GM12864 (cell line): ENCODE data around the gene GRM7.

Experiments
- DNase-seq: peaks from one replicate; pipeline ENCODE4 v3.0.0-alpha.2; 2011; ENCODE audit warnings: low read depth
- H3K4me3 ChIP-seq: 2 replicates; pipeline ENCODE4 v1.5.1; 2011; ENCODE audit warnings: mild to moderate bottlenecking, low read depth, low read length, control low read depth
- CTCF ChIP-seq: IDR thresholded peaks from 2 replicates; pipeline ENCODE4 v1.5.1; 2011; ENCODE audit warnings: low read depth, mild to moderate bottlenecking, moderate library complexity, low read length, control low read depth, inconsistent platforms; ENCODE audit errors: missing control alignments

GRM7 gene

GRCh38 chr3:7439101-7439680 is 578.3 kb downstream of the GRM7 start:
- no peak for TF ChIP-seq CTCF
- DNase-seq: no peak
- no peak overlapping the region for H3K4me3 ChIP-seq

DNA sequence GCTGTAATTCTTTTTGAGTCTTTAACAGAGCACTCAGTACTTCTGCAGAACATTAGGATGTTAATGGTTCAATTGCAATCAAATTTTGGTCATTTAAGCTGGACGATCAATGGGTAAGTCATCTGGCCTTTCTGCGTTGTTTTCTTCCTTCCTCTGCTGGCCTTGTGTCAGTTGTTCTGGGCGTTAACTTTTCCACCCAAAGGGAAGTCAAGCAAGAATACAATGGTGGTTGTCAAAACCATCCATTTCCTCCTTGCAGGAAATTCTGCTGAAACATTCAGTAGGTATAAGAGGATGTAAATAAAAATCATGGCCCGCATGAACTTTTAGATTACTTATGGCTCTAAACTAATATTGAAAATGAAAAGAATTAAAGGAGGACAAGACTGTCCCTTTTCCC is 584.0 kb downstream of the GRM7 start:
- DNase-seq: no peak
- no peak overlapping the region for H3K4me3 ChIP-seq
- TF ChIP-seq CTCF: no peak

GRCh38 chr3:7445331-7445730 is 584.4 kb downstream of the GRM7 start:
- no peak for TF ChIP-seq CTCF
- no peak overlapping the region for H3K4me3 ChIP-seq
- DNase-seq: no peak

- peak; percentile 18 for DNase-seq
- no peak for TF ChIP-seq CTCF
Measured at GRCh38 chr3:7447197-7447769, 586.4 kb downstream of the GRM7 start.

GRCh38 chr3:7456386-7456785 is 595.5 kb downstream of the GRM7 start:
- no peak for DNase-seq
- H3K4me3 ChIP-seq: no peak overlapping the region
- TF ChIP-seq CTCF: no peak

More at GRCh38 chr3:7447197-7447769, 586.4 kb downstream of the GRM7 start:
- no peak overlapping the region for H3K4me3 ChIP-seq

GRCh38 chr3:7461202-7461825 is 600.4 kb downstream of the GRM7 start:
- H3K4me3 ChIP-seq: no peak overlapping the region
- no peak for DNase-seq
- TF ChIP-seq CTCF: no peak

DNA sequence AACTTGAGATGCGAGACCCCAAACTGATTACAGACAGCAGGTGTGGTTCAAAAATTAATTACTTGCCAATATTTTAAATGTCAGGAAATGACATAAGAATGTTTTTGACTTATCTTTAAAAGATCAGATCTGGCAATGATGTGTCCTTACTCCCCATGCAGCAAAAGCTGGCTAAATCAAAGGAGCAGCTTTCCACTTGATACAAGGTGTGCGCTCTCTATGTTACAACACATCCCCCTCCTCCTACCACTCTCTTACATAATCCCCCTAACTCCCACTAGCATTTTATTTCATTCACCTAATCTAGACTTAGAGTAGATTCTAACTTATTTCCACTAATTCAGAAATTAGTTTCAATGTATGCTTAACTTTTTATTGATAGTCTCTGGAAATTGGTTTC is 609.0 kb downstream of the GRM7 start:
- no peak for TF ChIP-seq CTCF
- DNase-seq: no peak

More for the DNA sequence above, 609.0 kb downstream of the GRM7 start:
- no peak overlapping the region for H3K4me3 ChIP-seq
